ENCODE measurements around the gene CLK3. TPM values are rescaled to one million over a fixed set of nuclear protein-coding genes. Genes with fewer than 3 reads are reported as not detected.

The CLK3 gene
- total RNA-seq, 1 donor from 2014 or later = 76.0 TPM

GRCh38 chr15:74642734-74643664, 27.4 kb downstream of the CLK3 start:
- TF ChIP-seq, protein P1, sequence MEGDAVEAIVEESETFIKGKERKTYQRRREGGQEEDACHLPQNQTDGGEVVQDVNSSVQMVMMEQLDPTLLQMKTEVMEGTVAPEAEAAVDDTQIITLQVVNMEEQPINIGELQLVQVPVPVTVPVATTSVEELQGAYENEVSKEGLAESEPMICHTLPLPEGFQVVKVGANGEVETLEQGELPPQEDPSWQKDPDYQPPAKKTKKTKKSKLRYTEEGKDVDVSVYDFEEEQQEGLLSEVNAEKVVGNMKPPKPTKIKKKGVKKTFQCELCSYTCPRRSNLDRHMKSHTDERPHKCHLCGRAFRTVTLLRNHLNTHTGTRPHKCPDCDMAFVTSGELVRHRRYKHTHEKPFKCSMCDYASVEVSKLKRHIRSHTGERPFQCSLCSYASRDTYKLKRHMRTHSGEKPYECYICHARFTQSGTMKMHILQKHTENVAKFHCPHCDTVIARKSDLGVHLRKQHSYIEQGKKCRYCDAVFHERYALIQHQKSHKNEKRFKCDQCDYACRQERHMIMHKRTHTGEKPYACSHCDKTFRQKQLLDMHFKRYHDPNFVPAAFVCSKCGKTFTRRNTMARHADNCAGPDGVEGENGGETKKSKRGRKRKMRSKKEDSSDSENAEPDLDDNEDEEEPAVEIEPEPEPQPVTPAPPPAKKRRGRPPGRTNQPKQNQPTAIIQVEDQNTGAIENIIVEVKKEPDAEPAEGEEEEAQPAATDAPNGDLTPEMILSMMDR (IDR thresholded peaks at IDR 0.05; ENCODE audit: unreplicated experiment) = no peak
- peaks cover 32% of the 10 kb centered on the region for H3K4me1 Mint-ChIP-seq (ENCODE audit: low read depth)
- H3K27me3 Mint-ChIP-seq = no peaks in the 10 kb centered on the region
- no peak for DNase-seq (ENCODE audit: low spot score, unreplicated experiment)
- peaks cover 6% of the 10 kb centered on the region for H3K36me3 Mint-ChIP-seq (ENCODE audit: insufficient read depth)
- peak overlapping the region; percentile 96 for H3K27ac Mint-ChIP-seq
- peak overlapping the region; percentile 20 for H3K4me3 Mint-ChIP-seq (ENCODE audit: low read depth)
- no peaks in the 10 kb centered on the region for H3K9me3 Mint-ChIP-seq (ENCODE audit: low read depth)

DNA sequence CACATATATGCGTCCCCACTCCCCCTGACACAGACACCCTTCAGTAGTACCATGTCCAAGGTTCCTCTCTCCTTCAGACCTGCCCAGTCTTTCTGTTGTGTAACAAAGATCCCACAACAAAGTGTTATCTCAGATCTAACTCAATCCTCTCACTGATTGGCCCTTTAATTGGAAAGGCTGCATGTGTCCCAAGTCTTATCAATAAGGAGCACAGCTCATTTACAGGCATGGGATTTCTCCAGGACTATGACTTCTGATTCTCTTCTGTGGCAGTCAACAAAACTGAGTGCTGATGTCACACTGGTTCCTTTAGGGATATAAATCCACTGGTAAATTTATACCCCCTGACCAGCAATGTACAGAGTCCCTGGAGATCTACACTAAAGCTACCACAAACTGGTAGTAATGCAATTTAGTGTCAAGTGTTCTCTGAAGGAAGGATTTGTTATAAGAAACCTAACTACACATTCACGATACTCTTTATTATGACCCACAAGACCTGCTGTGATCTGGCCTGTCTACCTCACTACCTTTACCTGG, 28.1 kb downstream of the CLK3 start:
- H3K4me1 Mint-ChIP-seq (ENCODE audit: low read depth) = peaks cover 32% of the 10 kb centered on the region
- peaks cover 9% of the 10 kb centered on the region for H3K36me3 Mint-ChIP-seq (ENCODE audit: insufficient read depth)
- H3K4me3 Mint-ChIP-seq (ENCODE audit: low read depth) = peak overlapping the region; percentile 23

DNA sequence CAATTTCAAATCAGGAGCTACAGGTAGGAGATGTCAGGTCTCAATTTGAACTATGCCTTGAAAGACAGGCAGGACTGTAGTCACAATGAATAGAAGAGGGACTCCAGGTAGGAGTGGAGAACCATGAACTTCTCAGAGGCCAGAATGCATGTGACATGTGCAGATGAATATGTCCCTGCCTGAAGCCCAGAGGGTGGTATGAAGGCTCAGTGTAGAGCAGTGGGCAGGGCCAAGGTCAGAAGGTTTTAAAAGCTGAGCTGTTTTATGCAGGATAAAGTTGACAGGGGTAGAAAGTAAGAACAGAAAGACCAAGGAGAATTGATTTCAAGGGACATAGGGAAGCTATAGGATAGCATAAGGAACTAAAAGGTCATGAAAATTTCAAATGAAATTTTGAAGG, 30.8 kb downstream of the CLK3 start:
- peak overlapping the region; percentile 30 for H3K27ac Mint-ChIP-seq
- no peaks in the 10 kb centered on the region for H3K9me3 Mint-ChIP-seq (ENCODE audit: low read depth)
- peaks cover 33% of the 10 kb centered on the region for H3K4me1 Mint-ChIP-seq (ENCODE audit: low read depth)
- no peak overlapping the region for H3K4me3 Mint-ChIP-seq (ENCODE audit: low read depth)
- peaks cover 5% of the 10 kb centered on the region for H3K36me3 Mint-ChIP-seq (ENCODE audit: insufficient read depth)
- no peaks in the 10 kb centered on the region for H3K27me3 Mint-ChIP-seq
- no peak for DNase-seq (ENCODE audit: low spot score, unreplicated experiment)
- TF ChIP-seq, protein P1 (IDR thresholded peaks at IDR 0.05; ENCODE audit: unreplicated experiment) = no peak

More for the DNA sequence above, 28.1 kb downstream of the CLK3 start:
- H3K9me3 Mint-ChIP-seq (ENCODE audit: low read depth) = no peaks in the 10 kb centered on the region
- peak overlapping the region; percentile 96 for H3K27ac Mint-ChIP-seq
- no peaks in the 10 kb centered on the region for H3K27me3 Mint-ChIP-seq
- no peak for DNase-seq (ENCODE audit: low spot score, unreplicated experiment)
- TF ChIP-seq, protein P1 (IDR thresholded peaks at IDR 0.05; ENCODE audit: unreplicated experiment) = no peak

DNA sequence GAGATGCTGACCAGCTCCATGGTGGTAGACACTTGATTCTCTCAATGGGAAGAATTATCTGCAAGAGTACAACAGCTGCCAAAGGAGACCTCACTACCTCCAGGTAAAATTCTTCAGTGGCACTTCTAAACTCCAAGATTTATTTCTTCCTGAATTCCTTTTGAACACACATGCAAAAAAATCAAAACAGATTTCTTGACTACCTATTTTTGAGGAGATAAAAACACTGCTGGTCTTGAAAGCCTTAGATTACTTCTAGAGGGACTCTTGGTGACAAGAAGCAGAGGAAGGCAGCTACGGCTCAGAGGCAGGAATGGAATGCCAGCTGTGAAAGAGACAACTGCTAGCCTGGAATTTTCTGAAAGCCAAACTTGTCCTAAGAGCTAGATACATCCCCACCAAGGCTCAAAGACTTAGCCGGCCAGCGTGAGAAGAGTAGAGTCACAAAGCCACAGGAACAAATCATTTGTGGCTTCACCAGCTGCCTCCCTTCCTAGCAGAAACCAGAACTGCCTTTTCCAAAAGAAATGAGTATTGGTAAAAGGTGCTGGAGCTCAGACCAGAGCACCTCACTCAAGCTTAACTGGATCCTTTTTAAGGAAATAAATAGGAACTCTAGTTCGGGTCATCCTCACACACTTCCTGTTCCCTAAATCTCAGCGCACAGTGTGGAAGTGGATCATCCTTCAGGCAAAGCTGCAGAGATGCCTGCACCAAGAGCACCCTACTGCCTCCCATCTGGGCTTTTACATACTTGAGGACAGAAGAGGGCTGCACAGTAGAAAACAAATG, 32.6 kb downstream of the CLK3 start:
- H3K4me3 Mint-ChIP-seq (ENCODE audit: low read depth) = no peak overlapping the region
- H3K27ac Mint-ChIP-seq = no peak overlapping the region
- peaks cover 21% of the 10 kb centered on the region for H3K4me1 Mint-ChIP-seq (ENCODE audit: low read depth)
- no peak for DNase-seq (ENCODE audit: low spot score, unreplicated experiment)
- H3K36me3 Mint-ChIP-seq (ENCODE audit: insufficient read depth) = peaks cover 9% of the 10 kb centered on the region
- no peaks in the 10 kb centered on the region for H3K27me3 Mint-ChIP-seq
- no peaks in the 10 kb centered on the region for H3K9me3 Mint-ChIP-seq (ENCODE audit: low read depth)
- TF ChIP-seq, protein P1 (IDR thresholded peaks at IDR 0.05; ENCODE audit: unreplicated experiment) = no peak

DNA sequence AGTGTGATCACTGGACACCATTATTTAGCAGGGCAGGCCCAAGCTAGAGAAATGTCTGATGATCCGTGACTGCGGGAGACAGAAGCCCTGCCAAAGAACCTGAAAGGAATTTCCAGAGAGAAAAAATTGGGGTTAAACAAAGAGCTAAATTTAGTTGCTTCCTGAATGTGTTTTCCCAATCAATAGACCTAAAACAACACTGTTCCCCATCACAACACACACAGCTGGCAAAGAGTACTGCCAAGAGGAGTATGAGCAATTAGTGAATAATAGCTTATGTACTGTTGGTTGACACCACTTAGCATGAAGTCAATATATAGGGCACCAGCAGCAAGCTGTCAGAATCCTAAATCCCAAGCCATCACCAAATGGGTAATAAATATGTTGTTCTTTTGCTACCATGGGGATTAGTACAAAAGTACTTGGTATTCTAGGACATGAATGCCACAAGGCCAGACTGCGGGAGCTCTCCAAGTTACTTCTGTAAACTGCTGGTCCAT, 35.7 kb downstream of the CLK3 start:
- peak overlapping the region; percentile 29 for H3K27ac Mint-ChIP-seq
- H3K36me3 Mint-ChIP-seq (ENCODE audit: insufficient read depth) = peaks cover 11% of the 10 kb centered on the region
- TF ChIP-seq, protein P1 (IDR thresholded peaks at IDR 0.05; ENCODE audit: unreplicated experiment) = no peak
- no peaks in the 10 kb centered on the region for H3K27me3 Mint-ChIP-seq
- DNase-seq (ENCODE audit: low spot score, unreplicated experiment) = no peak
- no peak overlapping the region for H3K4me3 Mint-ChIP-seq (ENCODE audit: low read depth)
- peaks cover 13% of the 10 kb centered on the region for H3K4me1 Mint-ChIP-seq (ENCODE audit: low read depth)
- H3K9me3 Mint-ChIP-seq (ENCODE audit: low read depth) = no peaks in the 10 kb centered on the region

Measured in progenitor cell of endocrine pancreas (in vitro differentiated cells).